Measurements from ENCODE around the gene USF1. TPM values are rescaled to one million over a fixed set of nuclear protein-coding genes. Genes with fewer than 3 reads are reported as not detected.
A peak's percentile ranks its signal among the peaks of the same experiment; 100 is the strongest.
"Not testable (repeated sequence)": the region's sequence is repeated elsewhere in the genome, so short reads cannot be mapped to it uniquely, and the experiment has no call there.

USF1 gene
- polyA plus RNA-seq, 3 donors = 59.2 to 64.1 (median 63.6) TPM

GRCh38 chr1:160997323-160998038, 48.3 kb downstream of the USF1 start:
- DNase-seq = peak; percentile 38

GRCh38 chr1:160996178-160996577, 49.6 kb downstream of the USF1 start:
- no peak for DNase-seq

DNA sequence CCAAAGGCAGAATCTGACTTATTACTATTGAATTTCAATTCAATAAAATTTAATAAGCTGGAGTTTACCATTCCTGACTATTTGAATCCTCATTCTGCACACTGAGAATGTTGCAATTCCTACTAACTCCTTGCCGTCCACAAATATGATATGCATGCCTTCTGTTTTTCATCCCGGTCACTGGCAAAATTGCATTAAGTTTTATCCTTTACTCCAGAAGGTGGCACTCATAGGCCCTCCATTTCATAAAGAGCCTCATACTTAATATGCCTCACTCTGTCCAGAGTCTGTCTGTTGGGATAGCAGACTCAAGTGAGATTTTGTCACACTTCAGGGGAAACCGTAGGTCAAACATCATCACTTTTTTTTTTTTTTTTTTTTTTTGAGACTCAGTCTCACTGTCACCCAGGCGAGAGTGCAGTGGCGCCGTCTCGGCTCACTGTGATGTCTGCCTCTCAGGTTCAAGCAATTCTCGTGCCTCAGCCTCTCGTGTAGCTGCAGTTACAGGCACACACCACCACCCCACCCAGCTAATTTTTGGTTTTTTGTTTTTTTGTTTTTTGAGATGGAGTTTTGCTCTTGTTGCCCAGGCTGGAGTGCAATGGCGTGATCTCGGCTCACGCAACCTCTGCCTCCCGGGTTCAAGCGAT, 52.1 kb downstream of the USF1 start:
- no peak for DNase-seq

DNA sequence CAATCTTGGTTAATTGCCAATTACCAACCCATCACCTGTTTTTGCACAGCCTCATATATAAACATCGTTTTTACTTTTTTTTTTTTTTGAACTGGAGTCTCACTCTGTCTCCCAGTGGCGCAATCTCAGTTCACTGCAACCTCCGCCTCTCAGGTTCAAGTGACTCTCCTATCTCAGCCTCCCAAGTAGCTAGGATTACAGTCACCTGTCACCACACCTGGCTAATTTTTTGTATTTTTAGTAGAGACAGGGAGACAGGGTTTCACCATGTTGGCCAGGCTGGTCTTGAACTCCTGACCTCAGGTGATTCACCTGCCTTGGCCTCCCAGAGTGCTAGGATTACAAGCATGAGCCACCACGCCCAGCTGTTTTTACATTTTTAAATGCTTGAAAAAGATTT, 53.7 kb downstream of the USF1 start:
- DNase-seq = not testable (repeated sequence)

Other genes with a start within 250 kb of the USF1 start
- under 1 TPM; 0.07 to 0.20 (median 0.14) TPM for gene LY9, start 249.8 kb downstream of the USF1 start, polyA plus RNA-seq (ENCODE audit: insufficient read length in 3 of 3)
- under 1 TPM; 0.22 to 0.43 (median 0.23) TPM for gene CD244, start 183.1 kb downstream of the USF1 start, polyA plus RNA-seq (ENCODE audit: insufficient read length in 3 of 3)
- gene ITLN1, start 160.8 kb downstream of the USF1 start, polyA plus RNA-seq (ENCODE audit: insufficient read length in 3 of 3) = 1 to 10 TPM; 1.4 to 5.1 (median 2.7) TPM
- under 1 TPM in 1 of 3 donors, not detected in 2; 0.10 TPM for gene ITLN2, start 91.2 kb downstream of the USF1 start, polyA plus RNA-seq (ENCODE audit: insufficient read length in 3 of 3)
- 100 to 1,000 TPM in 1 of 3 donors, 10 to 100 TPM in 2; 79.3 to 103 (median 89.2) TPM for gene F11R, start 24.8 kb downstream of the USF1 start, polyA plus RNA-seq (ENCODE audit: insufficient read length in 3 of 3)
- 10 to 100 TPM; 61.6 to 79.0 (median 67.7) TPM for gene TSTD1, start 7.0 kb downstream of the USF1 start, polyA plus RNA-seq (ENCODE audit: insufficient read length in 3 of 3)
- gene ARHGAP30, start 23.9 kb upstream of the USF1 start, polyA plus RNA-seq (ENCODE audit: insufficient read length in 3 of 3) = 1 to 10 TPM; 1.9 to 2.8 (median 2.4) TPM
- gene NECTIN4, start 43.6 kb upstream of the USF1 start, polyA plus RNA-seq (ENCODE audit: insufficient read length in 3 of 3) = 1 to 10 TPM; 3.9 to 4.8 (median 4.4) TPM
- gene KLHDC9, start 52.4 kb upstream of the USF1 start, polyA plus RNA-seq (ENCODE audit: insufficient read length in 3 of 3) = 10 to 100 TPM; 17.1 to 20.3 (median 19.0) TPM
- 10 to 100 TPM; 68.8 to 96.1 (median 69.5) TPM for gene PFDN2, start 72.1 kb upstream of the USF1 start, polyA plus RNA-seq (ENCODE audit: insufficient read length in 3 of 3)
- gene NIT1, start 72.1 kb upstream of the USF1 start, polyA plus RNA-seq (ENCODE audit: insufficient read length in 3 of 3) = 10 to 100 TPM; 51.9 to 57.2 (median 55.1) TPM
- 10 to 100 TPM; 50.3 to 58.0 (median 57.8) TPM for gene DEDD, start 86.7 kb upstream of the USF1 start, polyA plus RNA-seq (ENCODE audit: insufficient read length in 3 of 3)
- gene UFC1, start 108.0 kb upstream of the USF1 start, polyA plus RNA-seq (ENCODE audit: insufficient read length in 3 of 3) = 100 to 1,000 TPM; 123 to 161 (median 140) TPM
- gene USP21, start 113.5 kb upstream of the USF1 start, polyA plus RNA-seq (ENCODE audit: insufficient read length in 3 of 3) = 10 to 100 TPM; 49.0 to 52.6 (median 52.5) TPM
- gene PPOX, start 120.4 kb upstream of the USF1 start, polyA plus RNA-seq (ENCODE audit: insufficient read length in 3 of 3) = 10 to 100 TPM; 38.3 to 58.6 (median 57.3) TPM
- 10 to 100 TPM; 41.4 to 47.2 (median 44.1) TPM for gene B4GALT3, start 131.5 kb upstream of the USF1 start, polyA plus RNA-seq (ENCODE audit: insufficient read length in 3 of 3)
- gene ADAMTS4, start 153.1 kb upstream of the USF1 start, polyA plus RNA-seq (ENCODE audit: insufficient read length in 3 of 3) = under 1 TPM; 0.73 to 0.88 (median 0.86) TPM
- gene NDUFS2, start 156.4 kb upstream of the USF1 start, polyA plus RNA-seq (ENCODE audit: insufficient read length in 3 of 3) = 100 to 1,000 TPM; 189 to 208 (median 198) TPM
- 10 to 100 TPM in 2 of 3 donors, 1 to 10 TPM in 1; 9.8 to 13.9 (median 10.2) TPM for gene FCER1G, start 169.3 kb upstream of the USF1 start, polyA plus RNA-seq (ENCODE audit: insufficient read length in 3 of 3)
- gene APOA2, start 177.7 kb upstream of the USF1 start, polyA plus RNA-seq (ENCODE audit: insufficient read length in 3 of 3) = under 1 TPM in 1 of 3 donors, not detected in 2; 0.46 TPM
- 10 to 100 TPM; 14.3 to 16.5 (median 14.4) TPM for gene TOMM40L, start 180.1 kb upstream of the USF1 start, polyA plus RNA-seq (ENCODE audit: insufficient read length in 3 of 3)
- gene NR1I3, start 192.2 kb upstream of the USF1 start, polyA plus RNA-seq (ENCODE audit: insufficient read length in 3 of 3) = 1 to 10 TPM; 2.8 to 4.6 (median 3.2) TPM
- 1 to 10 TPM; 1.1 to 1.9 (median 1.8) TPM for gene PCP4L1, start 212.8 kb upstream of the USF1 start, polyA plus RNA-seq (ENCODE audit: insufficient read length in 3 of 3)